ENCODE data around the gene KIF26B. TPM values are rescaled to one million over a fixed set of nuclear protein-coding genes. Genes with fewer than 3 reads are reported as not detected.

The KIF26B gene
- total and polyA plus RNA-seq, 7 donors: 0.01 to 0.32 (median 0.06) TPM

- DNase-seq (no peak), ATAC-seq (no peak)
- Histone ChIP-seq H3K9me3 (no peaks in the 10 kb centered on the region), H3K27me3 (ENCODE audit: insufficient read depth in 3 of 3, low read length in 2 of 3) (peaks cover 0 to 2% (median 0%) of the 10 kb centered on the region in 3 donors), H3K27ac (no peak overlapping the region), H3K36me3 (ENCODE audit: insufficient read depth in 1 of 2, low read depth in 1 of 2) (no peaks in the 10 kb centered on the region), H3K4me1 (no peaks in the 10 kb centered on the region), H3K4me3 (no peak overlapping the region)
- 67 to 75% (median 72%) methylated on average over 16 of the region's 16 CpGs for WGBS, 3 donors
- TF ChIP-seq CTCF (IDR thresholded peaks at IDR 0.05): no peak
- intact Hi-C loops (cut with DNase I): no loop called here
Measured at GRCh38 chr1:245606157-245606725, 451.5 kb downstream of the KIF26B start.

GRCh38 chr1:245608271-245608670 is 453.5 kb downstream of the KIF26B start:
- intact Hi-C loops (cut with DNase I): no loop called here
- 58 to 61% (median 59%) methylated on average over 2 of the region's 2 CpGs for WGBS, 3 donors
- peaks cover 0 to 2% (median 0%) of the 10 kb centered on the region in 3 donors for H3K27me3 ChIP-seq (ENCODE audit: insufficient read depth in 3 of 3, low read length in 2 of 3)
- H3K4me1 ChIP-seq: no peaks in the 10 kb centered on the region
- no peak overlapping the region for H3K27ac ChIP-seq
- no peaks in the 10 kb centered on the region for H3K9me3 ChIP-seq
- ATAC-seq (no peak), DNase-seq (no peak)
- H3K4me3 ChIP-seq: no peak overlapping the region
- H3K36me3 ChIP-seq (ENCODE audit: insufficient read depth in 1 of 2, low read depth in 1 of 2): no peaks in the 10 kb centered on the region
- TF ChIP-seq CTCF (IDR thresholded peaks at IDR 0.05): no peak

GRCh38 chr1:245609354-245610150 is 454.8 kb downstream of the KIF26B start:
- Histone ChIP-seq H3K27me3 (ENCODE audit: insufficient read depth in 3 of 3, low read length in 2 of 3) (peaks cover 0 to 2% (median 0%) of the 10 kb centered on the region in 3 donors), H3K4me1 (no peaks in the 10 kb centered on the region), H3K4me3 (no peak overlapping the region), H3K36me3 (ENCODE audit: insufficient read depth in 1 of 2, low read depth in 1 of 2) (no peaks in the 10 kb centered on the region), H3K27ac (no peak overlapping the region), H3K9me3 (no peaks in the 10 kb centered on the region)
- WGBS, 3 donors: 80 to 84% (median 83%) methylated on average over 25 of the region's 25 CpGs
- TF ChIP-seq CTCF (IDR thresholded peaks at IDR 0.05): no peak
- DNase-seq (no peak), ATAC-seq (no peak)
- intact Hi-C loops (cut with DNase I): no loop called here

GRCh38 chr1:245611251-245611650 is 456.5 kb downstream of the KIF26B start:
- ATAC-seq: no peak
- DNase-seq: no peak
- H3K27me3 ChIP-seq (ENCODE audit: insufficient read depth in 3 of 3, low read length in 2 of 3): peaks cover 0 to under 1% (median 0%) of the 10 kb centered on the region in 3 donors
- no peak overlapping the region for H3K27ac ChIP-seq
- no peak overlapping the region for H3K4me3 ChIP-seq
- no peaks in the 10 kb centered on the region for H3K4me1 ChIP-seq
- H3K36me3 ChIP-seq (ENCODE audit: insufficient read depth in 1 of 2, low read depth in 1 of 2): no peaks in the 10 kb centered on the region
- 93 to 99% (median 97%) methylated on average over 2 of the region's 2 CpGs for WGBS, 3 donors
- H3K9me3 ChIP-seq: no peaks in the 10 kb centered on the region
- no peak for TF ChIP-seq CTCF (IDR thresholded peaks at IDR 0.05)
- intact Hi-C loops (cut with DNase I): no loop called here
